ENCODE measurements around the gene OIP5. TPM values are rescaled to one million over a fixed set of nuclear protein-coding genes. Genes with fewer than 3 reads are reported as not detected.
"Not testable (repeated sequence)": the region's sequence is repeated elsewhere in the genome, so short reads cannot be mapped to it uniquely, and the experiment has no call there.

OIP5 gene
- total RNA-seq, 3 donors from 2014 or later = 8.5 to 10.2 (median 9.5) TPM

GRCh38 chr15:41285285-41285684 is 47.1 kb downstream of the OIP5 start:
- H3K4me1 Mint-ChIP-seq (ENCODE audit: low read depth) = peaks cover 47% of the 10 kb centered on the region
- H3K9me3 Mint-ChIP-seq = no peaks in the 10 kb centered on the region
- peak overlapping the region; percentile 99 for H3K4me3 Mint-ChIP-seq
- no peak for DNase-seq
- ATAC-seq = no peak
- peaks cover 29% of the 10 kb centered on the region for H3K36me3 Mint-ChIP-seq (ENCODE audit: insufficient read depth)
- H3K27me3 Mint-ChIP-seq (ENCODE audit: low read depth) = no peaks in the 10 kb centered on the region

- no peaks in the 10 kb centered on the region for H3K27me3 Mint-ChIP-seq (ENCODE audit: low read depth)
- H3K36me3 Mint-ChIP-seq (ENCODE audit: insufficient read depth) = peaks cover 33% of the 10 kb centered on the region
- H3K9me3 Mint-ChIP-seq = no peaks in the 10 kb centered on the region
- peak overlapping the region; percentile 99 for H3K4me3 Mint-ChIP-seq
- no peak for ATAC-seq
- no peak for DNase-seq
- H3K4me1 Mint-ChIP-seq (ENCODE audit: low read depth) = peaks cover 47% of the 10 kb centered on the region
Measured at GRCh38 chr15:41284427-41285177, 47.8 kb downstream of the OIP5 start.

GRCh38 chr15:41283653-41284426 is 48.6 kb downstream of the OIP5 start:
- ATAC-seq (peak; percentile 97 to 98), DNase-seq (peak; percentile 97)
- Mint-ChIP-seq H3K27me3 (ENCODE audit: low read depth) (no peaks in the 10 kb centered on the region), H3K4me3 (peak overlapping the region; percentile 99), H3K36me3 (ENCODE audit: insufficient read depth) (peaks cover 34% of the 10 kb centered on the region), H3K4me1 (ENCODE audit: low read depth) (peaks cover 46% of the 10 kb centered on the region), H3K9me3 (no peaks in the 10 kb centered on the region)

GRCh38 chr15:41282980-41283652 is 49.3 kb downstream of the OIP5 start:
- not testable (repeated sequence) for H3K27me3 Mint-ChIP-seq (ENCODE audit: low read depth); DNase-seq; H3K9me3 Mint-ChIP-seq; ATAC-seq
- Mint-ChIP-seq H3K4me3 (peak overlapping the region; percentile 99), H3K4me1 (ENCODE audit: low read depth) (peaks cover 39% of the 10 kb centered on the region), H3K36me3 (ENCODE audit: insufficient read depth) (peaks cover 29% of the 10 kb centered on the region)

- H3K9me3 Mint-ChIP-seq = not testable (repeated sequence)
- H3K36me3 Mint-ChIP-seq (ENCODE audit: insufficient read depth) = peaks cover 28% of the 10 kb centered on the region
Measured at GRCh38 chr15:41282436-41282835, 50.0 kb downstream of the OIP5 start.

GRCh38 chr15:41281236-41281635 is 51.2 kb downstream of the OIP5 start:
- no peak overlapping the region for H3K4me3 Mint-ChIP-seq
- no peaks in the 10 kb centered on the region for H3K9me3 Mint-ChIP-seq
- H3K36me3 Mint-ChIP-seq (ENCODE audit: insufficient read depth) = peaks cover 22% of the 10 kb centered on the region
- no peaks in the 10 kb centered on the region for H3K27me3 Mint-ChIP-seq (ENCODE audit: low read depth)
- ATAC-seq = no peak
- DNase-seq = no peak
- H3K4me1 Mint-ChIP-seq (ENCODE audit: low read depth) = peaks cover 29% of the 10 kb centered on the region

More at GRCh38 chr15:41282436-41282835, 50.0 kb downstream of the OIP5 start:
- ATAC-seq; H3K27me3 Mint-ChIP-seq (ENCODE audit: low read depth); DNase-seq; H3K4me3 Mint-ChIP-seq: not testable (repeated sequence)
- peaks cover 37% of the 10 kb centered on the region for H3K4me1 Mint-ChIP-seq (ENCODE audit: low read depth)

GRCh38 chr15:41279535-41280283 is 52.7 kb downstream of the OIP5 start:
- DNase-seq (no peak), ATAC-seq (no peak)
- peaks cover 10% of the 10 kb centered on the region for H3K36me3 Mint-ChIP-seq (ENCODE audit: insufficient read depth)
- no peaks in the 10 kb centered on the region for H3K9me3 Mint-ChIP-seq
- no peak overlapping the region for H3K4me3 Mint-ChIP-seq
- peaks cover 16% of the 10 kb centered on the region for H3K4me1 Mint-ChIP-seq (ENCODE audit: low read depth)
- no peaks in the 10 kb centered on the region for H3K27me3 Mint-ChIP-seq (ENCODE audit: low read depth)

- Mint-ChIP-seq H3K9me3 (no peaks in the 10 kb centered on the region), H3K4me1 (ENCODE audit: low read depth) (peaks cover 10% of the 10 kb centered on the region), H3K4me3 (no peak overlapping the region), H3K27me3 (ENCODE audit: low read depth) (no peaks in the 10 kb centered on the region), H3K36me3 (ENCODE audit: insufficient read depth) (peaks cover 8% of the 10 kb centered on the region)
- ATAC-seq = no peak
- DNase-seq = no peak
Measured at GRCh38 chr15:41278319-41278718, 54.1 kb downstream of the OIP5 start.

GRCh38 chr15:41276831-41277230 is 55.6 kb downstream of the OIP5 start:
- H3K4me1 Mint-ChIP-seq (ENCODE audit: low read depth) = no peaks in the 10 kb centered on the region
- no peaks in the 10 kb centered on the region for H3K9me3 Mint-ChIP-seq
- H3K4me3 Mint-ChIP-seq = no peak overlapping the region
- no peaks in the 10 kb centered on the region for H3K27me3 Mint-ChIP-seq (ENCODE audit: low read depth)
- no peak for ATAC-seq
- no peak for DNase-seq
- H3K36me3 Mint-ChIP-seq (ENCODE audit: insufficient read depth) = peaks cover 8% of the 10 kb centered on the region

GRCh38 chr15:41269887-41270286 is 62.5 kb downstream of the OIP5 start:
- Mint-ChIP-seq H3K4me1 (ENCODE audit: low read depth) (no peaks in the 10 kb centered on the region), H3K9me3 (no peaks in the 10 kb centered on the region), H3K4me3 (no peak overlapping the region), H3K36me3 (ENCODE audit: insufficient read depth) (peaks cover 17% of the 10 kb centered on the region), H3K27me3 (ENCODE audit: low read depth) (no peaks in the 10 kb centered on the region)
- no peak for ATAC-seq
- no peak for DNase-seq

- ATAC-seq = no peak
- no peaks in the 10 kb centered on the region for H3K9me3 Mint-ChIP-seq
- no peaks in the 10 kb centered on the region for H3K27me3 Mint-ChIP-seq (ENCODE audit: low read depth)
- DNase-seq = no peak
- H3K4me3 Mint-ChIP-seq = no peak overlapping the region
- H3K4me1 Mint-ChIP-seq (ENCODE audit: low read depth) = no peaks in the 10 kb centered on the region
- peaks cover 28% of the 10 kb centered on the region for H3K36me3 Mint-ChIP-seq (ENCODE audit: insufficient read depth)
Measured at GRCh38 chr15:41263891-41264351, 68.5 kb downstream of the OIP5 start.

- no peaks in the 10 kb centered on the region for H3K27me3 Mint-ChIP-seq (ENCODE audit: low read depth)
- no peak for ATAC-seq
- H3K36me3 Mint-ChIP-seq (ENCODE audit: insufficient read depth) = peaks cover 33% of the 10 kb centered on the region
- no peaks in the 10 kb centered on the region for H3K4me1 Mint-ChIP-seq (ENCODE audit: low read depth)
- H3K9me3 Mint-ChIP-seq = no peaks in the 10 kb centered on the region
- no peak overlapping the region for H3K4me3 Mint-ChIP-seq
- DNase-seq = no peak
Measured at GRCh38 chr15:41262571-41262970, 69.8 kb downstream of the OIP5 start.

- not testable (repeated sequence) for H3K4me1 Mint-ChIP-seq (ENCODE audit: low read depth); ATAC-seq; DNase-seq; H3K4me3 Mint-ChIP-seq; H3K9me3 Mint-ChIP-seq; H3K27me3 Mint-ChIP-seq (ENCODE audit: low read depth)
- peaks cover 29% of the 10 kb centered on the region for H3K36me3 Mint-ChIP-seq (ENCODE audit: insufficient read depth)
Measured at GRCh38 chr15:41260924-41261323, 71.5 kb downstream of the OIP5 start.

Data from activated T-cell treated with anti-CD3 and anti-CD28 coated beads, Interleukin-2, amount 50 U/mL, for 4 hours (primary cell).